Stromal cell of bone marrow (primary cell): Measurements from ENCODE around the gene SNAPC2.
"Not testable (repeated sequence)": the region's sequence is repeated elsewhere in the genome, so short reads cannot be mapped to it uniquely, and the experiment has no call there.

ENCODE experiments used
- DNase-seq: peaks from one replicate; pipeline ENCODE4 v3.0.0-alpha.2; 2012; ENCODE audit warnings: low read depth

Gene SNAPC2

GRCh38 chr19:7909471-7910067 lies 10.6 kb upstream of the SNAPC2 start:
- DNase-seq, result no peak

- DNase-seq, result no peak
Observed at GRCh38 chr19:7910321-7911161, 9.6 kb upstream of the SNAPC2 start.

GRCh38 chr19:7911508-7912143 lies 8.5 kb upstream of the SNAPC2 start:
- no peak for DNase-seq

- DNase-seq, result no peak
Observed at GRCh38 chr19:7912144-7912696, 7.9 kb upstream of the SNAPC2 start.

- no peak for DNase-seq
Observed at GRCh38 chr19:7912697-7913564, 7.2 kb upstream of the SNAPC2 start.

GRCh38 chr19:7913652-7914051 lies 6.5 kb upstream of the SNAPC2 start:
- no peak for DNase-seq

- DNase-seq, result no peak
Observed at GRCh38 chr19:7914099-7914498, 6.0 kb upstream of the SNAPC2 start.

GRCh38 chr19:7914598-7915045 lies 5.5 kb upstream of the SNAPC2 start, which contains the start of gene TGFBR3L:
TSS of gene TGFBR3L (plus strand) at chr19:7914830.
- no peak for DNase-seq

GRCh38 chr19:7915250-7916102 lies 4.7 kb upstream of the SNAPC2 start:
- no peak for DNase-seq

- DNase-seq, result no peak
Observed at GRCh38 chr19:7916103-7916954, 3.8 kb upstream of the SNAPC2 start.

- DNase-seq, result no peak
Observed at GRCh38 chr19:7916955-7917266, 3.2 kb upstream of the SNAPC2 start.

GRCh38 chr19:7917267-7918061 lies 2.7 kb upstream of the SNAPC2 start:
- no peak for DNase-seq

- DNase-seq, result not testable (repeated sequence)
Observed at GRCh38 chr19:7918062-7918614, 2.0 kb upstream of the SNAPC2 start.

- no peak for DNase-seq
Observed at GRCh38 chr19:7918615-7919421, 1.3 kb upstream of the SNAPC2 start.

GRCh38 chr19:7920519-7921301 lies 572 bp downstream of the SNAPC2 start:
- DNase-seq, result peak; percentile 93

GRCh38 chr19:7921302-7921966 lies 1.3 kb downstream of the SNAPC2 start:
- DNase-seq, result no peak
